ENCODE measurements around the gene CCDC183.

- TF ChIP-seq, protein P1, sequence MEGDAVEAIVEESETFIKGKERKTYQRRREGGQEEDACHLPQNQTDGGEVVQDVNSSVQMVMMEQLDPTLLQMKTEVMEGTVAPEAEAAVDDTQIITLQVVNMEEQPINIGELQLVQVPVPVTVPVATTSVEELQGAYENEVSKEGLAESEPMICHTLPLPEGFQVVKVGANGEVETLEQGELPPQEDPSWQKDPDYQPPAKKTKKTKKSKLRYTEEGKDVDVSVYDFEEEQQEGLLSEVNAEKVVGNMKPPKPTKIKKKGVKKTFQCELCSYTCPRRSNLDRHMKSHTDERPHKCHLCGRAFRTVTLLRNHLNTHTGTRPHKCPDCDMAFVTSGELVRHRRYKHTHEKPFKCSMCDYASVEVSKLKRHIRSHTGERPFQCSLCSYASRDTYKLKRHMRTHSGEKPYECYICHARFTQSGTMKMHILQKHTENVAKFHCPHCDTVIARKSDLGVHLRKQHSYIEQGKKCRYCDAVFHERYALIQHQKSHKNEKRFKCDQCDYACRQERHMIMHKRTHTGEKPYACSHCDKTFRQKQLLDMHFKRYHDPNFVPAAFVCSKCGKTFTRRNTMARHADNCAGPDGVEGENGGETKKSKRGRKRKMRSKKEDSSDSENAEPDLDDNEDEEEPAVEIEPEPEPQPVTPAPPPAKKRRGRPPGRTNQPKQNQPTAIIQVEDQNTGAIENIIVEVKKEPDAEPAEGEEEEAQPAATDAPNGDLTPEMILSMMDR (IDR thresholded peaks at IDR 0.05), result no peak
- TF ChIP-seq POLR2A (IDR thresholded peaks at IDR 0.05), result no peak
Measured at GRCh38 chr9:136829981-136830885, 34.1 kb downstream of the CCDC183 start.

Measured in body of pancreas (tissue), 4 donors.